ENCODE data around the gene MROH8.
"Not testable (repeated sequence)": the region's sequence is repeated elsewhere in the genome, so short reads cannot be mapped to it uniquely, and the experiment has no call there.

The MROH8 gene

GRCh38 chr20:37090407-37090806 lies 88.9 kb downstream of the MROH8 start:
- no peak for DNase-seq (ENCODE audit: low spot score)

GRCh38 chr20:37081717-37082289 lies 97.5 kb downstream of the MROH8 start:
- no peak for DNase-seq (ENCODE audit: low spot score)

- DNase-seq (ENCODE audit: low spot score) = no peak
Measured at GRCh38 chr20:37077009-37077408, 102.3 kb downstream of the MROH8 start.

GRCh38 chr20:37075932-37076685 lies 103.2 kb downstream of the MROH8 start:
- no peak for DNase-seq (ENCODE audit: low spot score)

GRCh38 chr20:37072293-37073196 lies 106.8 kb downstream of the MROH8 start:
- DNase-seq (ENCODE audit: low spot score) = no peak

GRCh38 chr20:37071481-37071911 lies 107.9 kb downstream of the MROH8 start:
- DNase-seq (ENCODE audit: low spot score) = no peak

GRCh38 chr20:37069563-37069962 lies 109.8 kb downstream of the MROH8 start:
- not testable (repeated sequence) for DNase-seq (ENCODE audit: low spot score)

- no peak for DNase-seq (ENCODE audit: low spot score)
Measured at GRCh38 chr20:37066168-37066567, 113.2 kb downstream of the MROH8 start.

GRCh38 chr20:37055276-37055675 lies 124.1 kb downstream of the MROH8 start:
- DNase-seq (ENCODE audit: low spot score) = no peak

- no peak for DNase-seq (ENCODE audit: low spot score)
Measured at GRCh38 chr20:37053230-37053950, 126.0 kb downstream of the MROH8 start.

All from SW480 (cell line).